NCI-H2227 (cell line): ENCODE results near the gene GMNC.
"Not testable (repeated sequence)": the region's sequence is repeated elsewhere in the genome, so short reads cannot be mapped to it uniquely, and the experiment has no call there.

ENCODE experiments used
- DNase-seq: peaks from one replicate; lab custom pipeline; 2025; ENCODE audit not compliant: unreplicated experiment; lab: John Stamatoyannopoulos, UW

Gene GMNC

GRCh38 chr3:190862209-190863118 lies at the start of gene GMNC:
Gene GMNC (minus strand): TSS chr3:190862694. CDS start chr3:190862615, 79 bp downstream.
- DNase-seq = no peak

GRCh38 chr3:190911382-190911781 lies 48.9 kb upstream of the GMNC start:
- DNase-seq = no peak

GRCh38 chr3:190909908-190910307 lies 47.4 kb upstream of the GMNC start:
- DNase-seq = no peak

GRCh38 chr3:190903156-190903555 lies 40.7 kb upstream of the GMNC start:
- no peak for DNase-seq

- no peak for DNase-seq
Observed at GRCh38 chr3:190902292-190902691, 39.8 kb upstream of the GMNC start.

GRCh38 chr3:190892395-190892902 lies 30.0 kb upstream of the GMNC start:
- no peak for DNase-seq

- no peak for DNase-seq
Observed at GRCh38 chr3:190886945-190887344, 24.5 kb upstream of the GMNC start.

GRCh38 chr3:190883973-190884832 lies 21.7 kb upstream of the GMNC start:
- peak; percentile 12 for DNase-seq

GRCh38 chr3:190883141-190883540 lies 20.6 kb upstream of the GMNC start:
- no peak for DNase-seq

- DNase-seq = no peak
Observed at GRCh38 chr3:190877925-190878324, 15.4 kb upstream of the GMNC start.

- DNase-seq = not testable (repeated sequence)
Observed at GRCh38 chr3:190876433-190876832, 13.9 kb upstream of the GMNC start.

GRCh38 chr3:190875061-190875460 lies 12.6 kb upstream of the GMNC start:
- not testable (repeated sequence) for DNase-seq

GRCh38 chr3:190870127-190870526 lies 7.6 kb upstream of the GMNC start:
- DNase-seq = no peak

- DNase-seq = no peak
Observed at GRCh38 chr3:190867071-190867470, 4.6 kb upstream of the GMNC start.

- no peak for DNase-seq
Observed at GRCh38 chr3:190865828-190866227, 3.3 kb upstream of the GMNC start.

- no peak for DNase-seq
Observed at GRCh38 chr3:190865419-190865818, 2.9 kb upstream of the GMNC start.

GRCh38 chr3:190864002-190864401 lies 1.5 kb upstream of the GMNC start:
- DNase-seq = no peak

GRCh38 chr3:190863119-190863465 lies 598 bp upstream of the GMNC start:
- no peak for DNase-seq

GRCh38 chr3:190860521-190860920 lies 2.0 kb downstream of the GMNC start:
- no peak for DNase-seq

- DNase-seq = no peak
Observed at GRCh38 chr3:190855151-190855550, 7.3 kb downstream of the GMNC start.

GRCh38 chr3:190854062-190854461 lies 8.4 kb downstream of the GMNC start:
- DNase-seq = no peak

GRCh38 chr3:190853464-190853863 lies 9.0 kb downstream of the GMNC start:
- DNase-seq = no peak
